Measurements from ENCODE around the gene SLC22A24.
"Not testable (repeated sequence)": the region's sequence is repeated elsewhere in the genome, so short reads cannot be mapped to it uniquely, and the experiment has no call there.

The SLC22A24 gene, protein sequence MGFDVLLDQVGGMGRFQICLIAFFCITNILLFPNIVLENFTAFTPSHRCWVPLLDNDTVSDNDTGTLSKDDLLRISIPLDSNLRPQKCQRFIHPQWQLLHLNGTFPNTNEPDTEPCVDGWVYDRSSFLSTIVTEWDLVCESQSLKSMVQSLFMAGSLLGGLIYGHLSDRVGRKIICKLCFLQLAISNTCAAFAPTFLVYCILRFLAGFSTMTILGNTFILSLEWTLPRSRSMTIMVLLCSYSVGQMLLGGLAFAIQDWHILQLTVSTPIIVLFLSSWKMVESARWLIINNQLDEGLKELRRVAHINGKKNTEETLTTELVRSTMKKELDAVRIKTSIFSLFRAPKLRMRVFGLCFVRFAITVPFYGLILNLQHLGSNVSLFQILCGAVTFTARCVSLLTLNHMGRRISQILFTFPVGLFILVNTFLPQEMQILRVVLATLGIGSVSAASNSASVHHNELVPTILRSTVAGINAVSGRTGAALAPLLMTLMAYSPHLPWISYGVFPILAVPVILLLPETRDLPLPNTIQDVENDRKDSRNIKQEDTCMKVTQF

DNA sequence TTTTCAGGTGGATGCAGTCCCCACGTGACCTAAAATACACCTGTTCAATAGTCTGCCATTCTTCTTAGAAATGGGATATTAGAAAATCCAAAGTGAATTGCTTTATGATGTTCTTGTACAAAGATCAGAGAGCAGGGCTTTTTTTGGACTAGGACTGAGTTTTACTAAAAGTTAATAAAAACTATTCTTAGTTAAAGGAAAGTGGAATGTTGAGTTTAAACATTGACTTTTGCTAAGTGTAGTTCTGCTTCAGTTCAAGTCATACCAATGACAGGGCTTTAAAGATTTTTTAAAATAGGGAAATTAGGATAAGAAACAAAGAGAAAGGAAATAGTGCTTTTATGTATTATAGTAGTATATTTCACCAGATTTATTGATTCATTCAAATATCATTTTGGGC lies at the start of gene SLC22A24:
TSS of gene SLC22A24 (minus strand) at position 101 of the 400 bp plus-strand sequence. CDS start 442 bp downstream, outside the sequence.
- no peak for DNase-seq

DNA sequence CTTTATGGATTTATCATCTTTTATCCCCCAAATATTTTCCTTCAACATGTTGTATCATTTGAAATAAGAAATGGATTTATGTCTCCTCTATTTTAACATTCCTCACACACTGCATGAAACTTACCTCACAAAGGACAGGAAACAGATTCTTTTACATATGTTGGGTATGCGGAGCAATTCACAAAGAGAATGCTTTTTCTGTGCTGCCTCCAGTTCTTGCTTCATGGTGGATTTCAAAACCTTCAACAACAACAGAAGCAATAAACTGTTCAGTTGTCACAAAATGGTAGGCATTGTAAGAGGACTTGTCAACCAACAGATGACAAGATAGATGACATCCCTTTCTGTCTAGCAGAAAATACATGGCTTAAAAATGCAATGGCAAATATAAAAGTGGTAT lies 36.5 kb upstream of the SLC22A24 start:
- DNase-seq: no peak

DNA sequence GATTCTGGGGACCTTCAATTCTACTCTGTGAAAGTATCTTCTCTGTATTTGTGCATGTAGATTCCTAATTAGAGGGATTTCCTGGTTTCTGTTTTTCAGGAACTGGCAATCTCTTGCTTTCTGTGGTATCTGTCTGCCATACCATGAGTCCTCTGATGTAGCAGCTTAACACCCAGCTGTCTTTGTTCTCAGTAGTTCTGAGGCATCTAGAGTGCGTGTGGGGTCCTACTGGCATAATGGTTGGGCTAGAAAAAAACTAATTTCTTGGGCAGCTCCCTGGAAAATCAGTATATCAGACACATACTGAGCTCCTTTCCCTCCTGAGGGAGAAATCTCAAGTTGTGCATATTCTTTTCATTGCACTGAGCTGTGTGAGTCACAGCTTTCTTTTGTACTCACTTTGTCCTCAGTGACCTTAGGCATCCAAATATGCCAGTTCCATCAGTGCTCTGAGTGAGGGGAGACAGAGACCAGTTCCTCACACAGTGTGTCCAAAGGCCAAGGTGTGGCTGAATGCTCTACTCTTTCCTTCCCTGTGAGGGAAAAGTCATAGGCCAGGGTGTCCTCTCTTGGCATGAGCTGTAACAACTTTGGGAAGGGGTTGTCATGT lies 35.5 kb upstream of the SLC22A24 start:
- DNase-seq: no peak

DNA sequence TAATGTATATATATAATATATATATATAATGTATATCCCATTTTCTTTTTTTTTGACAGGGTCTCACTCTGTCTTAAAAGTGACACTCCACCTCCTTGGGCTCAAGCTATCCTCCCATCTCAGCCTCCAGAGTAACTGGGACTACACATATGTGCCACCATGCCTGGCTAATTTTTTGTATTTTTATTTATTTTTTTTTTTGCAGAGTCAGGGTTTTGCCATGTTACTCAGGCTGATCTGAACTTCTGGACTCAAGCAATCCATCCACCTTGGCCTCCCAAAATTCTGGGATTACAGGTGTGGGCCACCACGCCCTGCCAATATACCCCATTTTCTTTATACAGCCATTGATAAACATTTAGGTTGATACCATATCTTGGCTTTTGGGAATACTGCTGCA lies 33.9 kb upstream of the SLC22A24 start:
- DNase-seq: no peak

DNA sequence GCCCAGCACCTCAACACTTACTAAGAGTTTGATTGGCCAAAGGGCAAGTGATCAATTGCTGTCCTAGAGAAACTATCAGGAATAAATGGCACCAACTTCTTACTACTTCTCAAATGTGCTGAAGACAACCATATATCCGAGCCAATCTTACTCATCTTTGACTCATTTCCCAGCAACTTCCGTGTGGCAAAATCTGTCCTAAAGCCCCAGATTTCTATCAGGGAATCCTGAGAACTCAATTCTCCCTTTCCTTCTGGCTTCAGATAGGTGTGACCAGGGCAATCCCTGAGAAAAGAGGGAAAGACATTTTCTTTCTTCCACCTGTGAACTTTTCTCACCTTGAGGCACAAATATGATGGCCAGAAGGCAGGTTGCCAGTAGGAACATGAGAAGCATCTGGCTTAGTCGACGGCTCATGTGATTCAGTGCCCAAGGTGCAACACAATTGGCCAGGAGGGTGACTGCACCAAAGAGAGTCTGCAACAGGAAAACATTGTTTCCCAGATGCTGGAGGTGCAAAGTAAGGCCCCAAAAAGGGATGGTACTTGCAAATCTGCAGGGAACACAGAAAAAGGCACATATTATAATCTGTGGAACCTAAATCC lies 21.8 kb upstream of the SLC22A24 start:
- no peak for DNase-seq

DNA sequence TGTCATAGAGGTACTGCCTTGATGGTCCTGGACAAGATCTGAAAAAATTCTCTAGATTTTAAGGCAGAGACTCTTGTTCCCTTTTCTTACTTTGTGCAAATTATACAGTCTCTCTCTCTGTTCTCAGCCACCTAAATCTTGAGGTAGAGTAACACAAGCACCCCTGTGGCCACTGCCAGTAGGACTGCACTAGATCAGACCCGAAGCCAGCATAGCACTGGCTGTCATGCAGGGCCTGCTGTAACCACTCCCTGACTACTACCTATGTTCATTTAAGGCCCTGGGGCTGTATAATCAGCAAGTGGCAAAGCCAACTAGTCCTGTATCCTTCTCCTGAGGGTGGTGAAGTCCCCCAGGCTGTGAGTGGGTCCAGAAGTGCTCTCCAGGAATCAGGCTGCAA lies 11.8 kb upstream of the SLC22A24 start:
- no peak for DNase-seq

DNA sequence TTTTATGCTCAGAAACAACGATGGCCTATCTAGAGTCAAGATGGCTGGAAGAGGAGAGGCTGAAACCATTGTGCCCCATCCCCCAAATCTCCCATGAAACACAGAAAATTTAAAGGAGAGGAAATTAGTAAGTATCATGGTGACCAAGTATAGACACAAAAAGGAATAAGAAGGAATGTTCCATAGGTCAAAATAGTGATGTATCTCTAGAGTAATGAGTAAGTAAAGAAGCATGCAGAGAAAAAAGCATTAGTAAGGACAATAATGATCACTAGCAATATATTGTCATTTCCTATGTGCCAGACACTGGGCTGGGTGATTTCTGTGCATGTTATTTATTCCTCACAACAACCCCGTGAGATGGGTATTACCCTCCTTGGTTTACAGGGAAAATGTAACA lies 2.6 kb upstream of the SLC22A24 start:
- DNase-seq: no peak

DNA sequence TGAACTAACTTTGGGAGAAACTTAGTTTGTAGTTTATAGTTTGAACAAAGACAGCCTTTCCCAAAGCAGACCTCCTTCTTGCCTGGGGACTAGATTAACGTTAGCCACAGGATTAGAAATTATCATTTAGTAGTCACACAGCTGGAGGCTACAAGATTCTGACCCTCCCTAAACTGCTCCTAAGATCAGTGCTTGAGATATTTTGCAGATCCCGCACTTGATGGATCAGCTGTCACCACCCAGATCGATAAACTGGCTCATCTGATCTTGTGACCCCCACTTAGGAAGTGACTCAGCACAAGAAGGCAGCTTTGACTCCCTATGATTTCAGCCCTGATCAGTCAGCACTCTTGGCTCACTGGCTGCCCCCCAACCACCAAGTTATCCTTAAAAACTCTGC lies 1.6 kb downstream of the SLC22A24 start:
- DNase-seq: no peak

DNA sequence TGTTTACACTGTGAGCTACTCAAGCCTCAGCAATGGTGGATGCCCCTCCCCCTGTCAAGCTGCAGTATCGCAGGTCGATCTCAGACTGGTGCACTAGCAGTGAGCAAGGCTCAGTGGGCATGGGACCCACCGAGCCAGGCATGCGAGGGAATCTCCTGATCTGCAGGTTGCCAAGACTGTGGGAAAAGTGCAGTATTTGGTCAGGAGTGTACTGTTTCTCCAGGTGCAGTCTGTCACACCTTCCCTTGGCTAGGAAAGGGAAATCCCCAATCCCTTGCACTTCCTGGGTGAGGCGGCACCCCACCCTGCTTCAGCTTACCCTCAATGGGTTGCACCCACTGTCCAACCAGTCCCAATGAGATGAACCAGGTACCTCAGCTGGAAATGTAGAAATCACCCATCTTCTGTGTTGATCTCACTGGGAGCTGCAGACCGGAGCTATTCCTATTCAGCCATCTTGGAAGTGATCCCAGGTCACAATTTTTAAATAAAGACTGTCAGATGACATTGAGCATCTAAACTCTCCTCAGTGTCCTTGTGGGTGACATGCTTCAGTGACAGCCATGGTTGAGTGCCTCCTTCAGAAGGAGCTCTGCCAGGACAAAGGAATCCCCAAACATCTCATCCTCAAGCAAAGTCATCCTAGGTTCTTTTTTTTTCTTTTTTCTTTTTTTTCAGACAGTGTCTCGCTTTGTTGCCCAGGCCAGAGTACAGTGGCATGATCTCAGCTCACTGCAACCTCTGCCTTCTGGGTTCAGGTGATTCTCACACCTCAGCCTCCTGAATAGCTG lies 10.8 kb downstream of the SLC22A24 start:
- DNase-seq: no peak

DNA sequence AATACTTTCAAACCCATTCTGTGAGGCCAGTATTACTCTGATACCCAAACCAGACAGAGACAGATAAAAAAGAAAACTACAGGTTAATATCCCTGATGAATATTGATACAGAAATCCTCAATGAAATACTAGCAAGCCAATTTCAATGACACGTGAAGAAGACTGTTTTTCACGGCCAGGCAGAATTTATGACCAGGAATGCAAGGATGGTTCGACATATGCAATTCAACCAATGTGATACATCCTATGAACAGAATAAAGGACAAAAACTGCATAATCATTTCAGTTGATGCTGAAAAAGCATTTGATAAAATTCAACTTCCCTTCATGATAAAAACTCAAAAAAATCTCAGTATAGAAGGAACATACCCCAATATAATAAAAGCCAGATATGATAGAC lies 44.5 kb downstream of the SLC22A24 start:
- no peak for DNase-seq

DNA sequence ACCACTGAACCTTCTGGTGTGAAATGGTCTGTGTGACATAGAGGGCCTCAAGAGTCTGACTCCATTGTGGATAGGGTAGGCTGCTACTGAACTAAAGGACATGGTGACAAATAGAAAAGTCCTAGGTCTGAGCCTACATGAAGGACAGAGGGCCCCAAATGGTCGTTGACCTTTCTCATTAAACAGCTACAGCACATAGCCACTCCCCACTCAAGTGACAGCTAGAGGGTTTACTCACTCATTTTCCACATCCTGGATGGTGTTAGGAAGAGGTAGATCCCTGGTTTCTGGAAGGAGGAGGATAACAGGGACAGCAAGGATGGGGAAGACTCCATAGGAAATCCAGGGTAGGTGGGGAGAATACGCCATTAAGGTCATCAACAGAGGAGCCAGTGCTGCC lies 63.3 kb downstream of the SLC22A24 start:
- no peak for DNase-seq

DNA sequence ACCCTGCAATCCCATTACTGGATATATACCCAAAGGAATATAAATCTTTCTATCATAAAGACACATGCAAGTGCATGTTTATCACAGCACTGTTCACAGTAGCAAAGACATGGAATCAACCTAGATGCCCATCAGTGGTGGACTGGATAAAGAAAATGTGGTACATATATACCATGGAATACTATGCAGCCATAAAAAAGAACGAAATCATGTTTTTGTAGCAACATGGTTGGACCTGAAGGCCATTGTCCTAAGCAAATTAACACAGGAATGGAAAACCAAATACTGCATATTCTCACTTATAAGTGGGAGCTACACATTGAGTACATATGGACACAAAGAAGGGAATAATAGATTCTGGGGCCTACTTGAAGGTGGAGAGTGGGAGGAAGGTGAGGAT lies 97.8 kb downstream of the SLC22A24 start:
- DNase-seq: not testable (repeated sequence)

DNA sequence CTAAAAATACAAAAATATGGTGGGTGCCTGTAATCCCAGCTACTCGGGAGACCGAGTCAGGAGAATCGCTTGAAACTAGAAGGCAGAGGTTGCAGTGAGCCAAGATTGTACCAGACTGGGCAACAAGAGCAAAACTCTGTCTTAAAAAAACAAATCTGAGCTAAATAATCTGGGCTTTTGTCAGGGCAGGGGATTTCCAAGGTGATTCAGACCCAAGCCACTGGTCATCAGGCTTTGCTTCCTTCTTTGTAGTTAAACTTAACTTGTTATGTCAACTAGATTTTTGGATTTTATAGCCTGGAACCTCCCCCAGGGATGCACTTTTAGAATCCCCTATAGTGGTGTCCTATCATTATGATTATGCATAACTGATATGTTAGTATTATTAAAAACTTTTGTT lies 101.4 kb downstream of the SLC22A24 start:
- DNase-seq: no peak

DNA sequence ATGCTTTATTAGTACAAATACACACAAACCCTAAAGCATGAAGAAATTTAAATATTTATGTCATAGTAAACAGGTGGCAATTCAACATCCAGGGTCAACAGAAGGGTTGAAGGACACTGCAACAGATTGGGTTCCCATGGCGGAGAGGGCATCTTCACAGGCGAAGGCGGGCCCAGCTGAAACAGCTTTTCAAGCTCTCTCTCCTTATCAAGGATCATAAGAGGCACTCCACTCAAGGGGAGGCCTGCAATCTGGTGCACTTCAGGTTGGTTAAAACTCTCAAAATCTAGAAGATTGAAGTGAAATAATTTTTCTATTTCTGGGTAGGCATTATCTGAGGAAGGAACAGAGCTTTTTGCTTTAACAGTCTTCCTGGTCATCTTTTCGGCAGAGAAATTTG lies 111.6 kb downstream of the SLC22A24 start:
- no peak for DNase-seq
